HG03575 (cell line): Measurements from ENCODE around the gene RNF207.

Experiments used
- ATAC-seq: cut with Tn5 transposase; IDR thresholded peaks from one replicate; pipeline ENCODE4 v1.9.1; 2021; ENCODE audit not compliant: unreplicated experiment, insufficient number of reproducible peaks, low FRiP score; ENCODE audit errors: extremely low read depth

The RNF207 gene

GRCh38 chr1:6171548-6172124 lies 34.3 kb upstream of the RNF207 start:
- no peak for ATAC-seq

GRCh38 chr1:6172549-6172948 lies 33.4 kb upstream of the RNF207 start:
- ATAC-seq = no peak

GRCh38 chr1:6174621-6175410 lies 31.1 kb upstream of the RNF207 start:
- no peak for ATAC-seq

GRCh38 chr1:6175411-6175828 lies 30.5 kb upstream of the RNF207 start:
- ATAC-seq = no peak

GRCh38 chr1:6176779-6177178 lies 29.1 kb upstream of the RNF207 start:
- no peak for ATAC-seq

- ATAC-seq = no peak
These were observed 28.1 kb upstream of the RNF207 start for GRCh38 chr1:6177681-6178380.

- no peak for ATAC-seq
These were observed 27.0 kb upstream of the RNF207 start for GRCh38 chr1:6178751-6179563.

- no peak for ATAC-seq
These were observed 26.2 kb upstream of the RNF207 start for GRCh38 chr1:6179564-6180175.

GRCh38 chr1:6180268-6180706 lies 25.6 kb upstream of the RNF207 start, which contains the start of gene CHD5:
CHD5 (minus strand) TSS chr1:6180321; CDS start chr1:6180023, 298 bp downstream.
- ATAC-seq = no peak

- ATAC-seq = no peak
These were observed 25.1 kb upstream of the RNF207 start for GRCh38 chr1:6180707-6181311.

GRCh38 chr1:6181347-6181770 lies 24.6 kb upstream of the RNF207 start:
- no peak for ATAC-seq

- ATAC-seq = no peak
These were observed 22.4 kb upstream of the RNF207 start for GRCh38 chr1:6183520-6183989.

GRCh38 chr1:6184083-6184783 lies 21.7 kb upstream of the RNF207 start:
- ATAC-seq = no peak

- ATAC-seq = no peak
These were observed 20.8 kb upstream of the RNF207 start for GRCh38 chr1:6185151-6185550.

GRCh38 chr1:6185635-6186382 lies 20.1 kb upstream of the RNF207 start:
- no peak for ATAC-seq

- no peak for ATAC-seq
These were observed 17.5 kb upstream of the RNF207 start for GRCh38 chr1:6188466-6188865.

GRCh38 chr1:6191968-6192367 lies 14.0 kb upstream of the RNF207 start:
- no peak for ATAC-seq
